GM23338 (cell line): ENCODE data around the gene GALNT7. TPM values are rescaled to one million over a fixed set of nuclear protein-coding genes. Genes with fewer than 3 reads are reported as not detected.
A peak's percentile ranks its signal among the peaks of the same experiment; 100 is the strongest.

Experiments used
- ATAC-seq: fragments of 200-7000 bp; cut with Tn5 transposase; 3 replicates; pipeline ENCODE4 v1.9.1; 2020
- DNase-seq: peaks from one replicate; pipeline ENCODE4 v3.0.0-alpha.2; 2015; ENCODE audit warnings: low spot score
- H2AFZ ChIP-seq: fragments of 200-600 bp; sonication (generic); 2 replicates; pipeline ENCODE4 v1.8.0; 2016; ENCODE audit warnings: antibody characterized with exemption, mild to moderate bottlenecking, moderate library complexity
- H3F3A ChIP-seq: fragments of 200-600 bp; sonication (generic); replicated peaks from 2 replicates; pipeline ENCODE4 v1.8.0; 2017; ENCODE audit warnings: antibody characterized with exemption, mixed run types, low read depth
- H3K27ac ChIP-seq: fragments of 200-600 bp; sonication (generic); 2 replicates; pipeline ENCODE4 v1.6.1; 2016; ENCODE audit warnings: low read depth
- H3K27me3 ChIP-seq: fragments of 200-600 bp; sonication (generic); 2 replicates; pipeline ENCODE4 v1.8.0; 2016; ENCODE audit warnings: mild to moderate bottlenecking, mixed run types, moderate library complexity; ENCODE audit not compliant: insufficient read depth
- H3K36me3 ChIP-seq: fragments of 200-600 bp; sonication (generic); 2 replicates; pipeline ENCODE4 v1.8.0; 2016; ENCODE audit warnings: mild to moderate bottlenecking; ENCODE audit not compliant: insufficient read depth
- H3K4me1 ChIP-seq: fragments of 200-600 bp; sonication (generic); 2 replicates; pipeline ENCODE4 v1.8.0; 2016; ENCODE audit warnings: mild to moderate bottlenecking, moderate library complexity; ENCODE audit not compliant: insufficient read depth
- H3K4me2 ChIP-seq: fragments of 200-600 bp; sonication (generic); 2 replicates; pipeline ENCODE4 v1.7.1; 2017; ENCODE audit warnings: mixed run types
- H3K4me3 ChIP-seq: fragments of 200-600 bp; sonication (generic); 2 replicates; pipeline ENCODE4 v1.6.1; 2016; ENCODE audit warnings: mixed run types
- H3K79me2 ChIP-seq: fragments of 200-600 bp; sonication (generic); replicated peaks from 2 replicates; pipeline ENCODE4 v1.8.0; 2017; ENCODE audit warnings: mild to moderate bottlenecking; ENCODE audit not compliant: insufficient read depth
- H3K9me2 ChIP-seq: fragments of 200-600 bp; sonication (generic); 2 replicates; pipeline ENCODE4 v1.8.0; 2017; ENCODE audit not compliant: insufficient read depth
- H4K20me1 ChIP-seq: fragments of 200-600 bp; sonication (generic); replicated peaks from 2 replicates; pipeline ENCODE4 v1.8.0; 2017; ENCODE audit warnings: mild to moderate bottlenecking; ENCODE audit not compliant: insufficient read depth
- H3K27ac Mint-ChIP-seq: 2 replicates; pipeline ENCODE4 v1.8.0; 2020; ENCODE audit warnings: inconsistent platforms, mild to moderate bottlenecking, moderate library complexity, mixed read lengths
- H3K27me3 Mint-ChIP-seq: 3 replicates; pipeline ENCODE4 v1.8.0; 2022; ENCODE audit warnings: low read depth, mild to moderate bottlenecking, moderate library complexity, mixed read lengths, inconsistent platforms; ENCODE audit not compliant: insufficient read depth, poor library complexity
- H3K36me3 Mint-ChIP-seq: 3 replicates; pipeline ENCODE4 v1.8.0; 2021; ENCODE audit warnings: low read depth, mild to moderate bottlenecking, inconsistent platforms, moderate library complexity, mixed read lengths
- H3K4me1 Mint-ChIP-seq: 3 replicates; pipeline ENCODE4 v1.8.0; 2020; ENCODE audit warnings: mild to moderate bottlenecking, inconsistent platforms, mixed read lengths
- H3K4me3 Mint-ChIP-seq: 3 replicates; pipeline ENCODE4 v1.8.0; 2021; ENCODE audit warnings: moderate library complexity, mild to moderate bottlenecking, inconsistent platforms, mixed read lengths
- H3K9me3 Mint-ChIP-seq: 3 replicates; pipeline ENCODE4 v1.8.0; 2020; ENCODE audit warnings: moderate library complexity, mild to moderate bottlenecking, inconsistent platforms, mixed read lengths
- CTCF ChIP-seq, 2 experiments: fragments of 200-600 bp in 1 of 2; sonication (generic) in 1 of 2; conservative IDR thresholded peaks; 2 replicates each; pipeline versions ENCODE4 v1.5.1 to v1.6.1; 2016 to 2017; ENCODE audit warnings: antibody characterized with exemption in 2 of 2, low read depth in 2 of 2, mild to moderate bottlenecking in 2 of 2, moderate library complexity in 1 of 2
- EZH2phosphoT487 ChIP-seq: fragments of 200-600 bp; sonication (generic); IDR thresholded peaks from one replicate; pipeline ENCODE4 v1.8.1; 2018; ENCODE audit warnings: antibody characterized with exemption; ENCODE audit not compliant: unreplicated experiment
- ZNF462 ChIP-seq: fragments of 250-450 bp; sonication (Bioruptor Pico); IDR thresholded peaks from 2 replicates; pipeline ENCODE4 v1.5.0; 2020; ENCODE audit warnings: mild to moderate bottlenecking, moderate library complexity
- polyA plus RNA-seq: library from polyadenylated mRNA; unstranded; fragments of >200 nt; fragmentation: Nextera tagmentation; extraction: Ambion mirVana; gene quantifications from 2 replicates; pipeline ENCODE4 v1.2.1, GENCODE V29; 2016
- total RNA-seq: library from RNA; depleted of rRNA; stranded (reverse); fragments of >200 nt; shearing (Covaris generic); gene quantifications from 2 replicates; pipeline ENCODE4 v1.2.3, GENCODE V29; 2014

The GALNT7 gene
- total and polyA plus RNA-seq, 2 experiments from 2014 or later = 31.8 to 72.2 TPM

- Histone ChIP-seq H3F3A (no peaks in the 10 kb centered on the region), H4K20me1 (no peaks in the 10 kb centered on the region; the same call in 1 of the 2 replicates), H3K4me1 (peaks cover 33% of the 10 kb centered on the region), H3K36me3 (no peaks in the 10 kb centered on the region), H3K79me2 (peaks cover 89% of the 10 kb centered on the region), H2AFZ (no peak overlapping the region), H3K9me2 (no peaks in the 10 kb centered on the region), H3K27me3 (no peaks in the 10 kb centered on the region), H3K4me2 (no peak overlapping the region), H3K4me3 (no peak overlapping the region), H3K27ac (no peak overlapping the region)
- Mint-ChIP-seq H3K4me3 (no peak overlapping the region), H3K27me3 (peaks cover 3% of the 10 kb centered on the region), H3K36me3 (peaks cover 5% of the 10 kb centered on the region; the same call in 2 of the 3 replicates), H3K4me1 (peaks cover 41% of the 10 kb centered on the region), H3K27ac (0 out of 2 replicates have a peak overlapping the region, but pooled peaks have one; percentile 34), H3K9me3 (no peaks in the 10 kb centered on the region)
- DNase-seq (peak; percentile 90), ATAC-seq (peak; percentile 98)
- TF ChIP-seq ZNF462 (CRISPR knock-in tag) = no peak
- no peak for TF ChIP-seq EZH2phosphoT487
- peak; percentile 92 to 97 for TF ChIP-seq CTCF (conservative IDR thresholded peaks at IDR 0.05; ENCODE audit: low read depth in 2 of 2)
Observed at GRCh38 chr4:173257732-173258717, 89.4 kb downstream of the GALNT7 start.
